ENCODE results near the gene SGMS1.

SGMS1 gene

DNA sequence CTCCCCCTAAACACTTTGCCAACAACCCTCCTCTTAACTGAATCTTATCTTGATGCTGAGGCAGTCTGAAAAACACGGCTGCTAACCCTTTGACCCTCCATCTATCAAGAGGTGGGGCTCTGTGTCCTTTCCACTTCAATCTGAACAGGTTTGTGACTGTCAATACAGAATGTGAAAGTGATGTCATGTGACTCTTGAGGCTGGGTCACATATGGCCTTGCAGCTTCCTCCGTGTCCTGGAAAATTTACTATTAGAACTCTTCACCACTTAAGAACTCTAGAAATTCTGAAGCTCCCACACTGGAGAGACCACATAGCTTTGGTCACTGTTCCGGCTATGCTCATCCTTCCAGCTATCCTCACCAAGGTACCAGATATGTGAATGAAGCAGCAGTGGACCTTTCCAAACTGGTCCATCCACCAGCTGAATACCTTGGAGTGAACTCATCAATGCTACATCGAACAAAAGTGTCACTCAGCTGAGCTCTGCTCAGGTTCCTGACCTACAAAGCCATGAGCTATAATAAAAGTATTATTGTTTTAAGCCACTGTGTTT, 341.7 kb downstream of the SGMS1 start:
- Histone ChIP-seq H2AFZ (ENCODE audit: low read depth, low read length) (no peak overlapping the region), H3K79me2 (ENCODE audit: low read length) (no peaks in the 10 kb centered on the region), H3K4me2 (ENCODE audit: low read length) (no peak overlapping the region), H3K27ac (ENCODE audit: low read length) (no peak overlapping the region), H3K27me3 (ENCODE audit: low read depth, low read length) (peaks cover 24% of the 10 kb centered on the region), H4K20me1 (ENCODE audit: insufficient read depth, low read length) (no peaks in the 10 kb centered on the region), H3K4me3 (ENCODE audit: low read length) (no peak overlapping the region), H3K9me3 (ENCODE audit: insufficient read depth, low read length) (no peaks in the 10 kb centered on the region), H3K9ac (ENCODE audit: low read length) (no peak overlapping the region), H3K4me1 (ENCODE audit: low read length) (peaks cover 4% of the 10 kb centered on the region; the same call in 1 of the 2 replicates), H3K36me3 (replicated peaks; ENCODE audit: low read depth, low read length) (no peaks in the 10 kb centered on the region)
- TF ChIP-seq, protein P1, sequence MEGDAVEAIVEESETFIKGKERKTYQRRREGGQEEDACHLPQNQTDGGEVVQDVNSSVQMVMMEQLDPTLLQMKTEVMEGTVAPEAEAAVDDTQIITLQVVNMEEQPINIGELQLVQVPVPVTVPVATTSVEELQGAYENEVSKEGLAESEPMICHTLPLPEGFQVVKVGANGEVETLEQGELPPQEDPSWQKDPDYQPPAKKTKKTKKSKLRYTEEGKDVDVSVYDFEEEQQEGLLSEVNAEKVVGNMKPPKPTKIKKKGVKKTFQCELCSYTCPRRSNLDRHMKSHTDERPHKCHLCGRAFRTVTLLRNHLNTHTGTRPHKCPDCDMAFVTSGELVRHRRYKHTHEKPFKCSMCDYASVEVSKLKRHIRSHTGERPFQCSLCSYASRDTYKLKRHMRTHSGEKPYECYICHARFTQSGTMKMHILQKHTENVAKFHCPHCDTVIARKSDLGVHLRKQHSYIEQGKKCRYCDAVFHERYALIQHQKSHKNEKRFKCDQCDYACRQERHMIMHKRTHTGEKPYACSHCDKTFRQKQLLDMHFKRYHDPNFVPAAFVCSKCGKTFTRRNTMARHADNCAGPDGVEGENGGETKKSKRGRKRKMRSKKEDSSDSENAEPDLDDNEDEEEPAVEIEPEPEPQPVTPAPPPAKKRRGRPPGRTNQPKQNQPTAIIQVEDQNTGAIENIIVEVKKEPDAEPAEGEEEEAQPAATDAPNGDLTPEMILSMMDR (IDR thresholded peaks at IDR 0.05; ENCODE audit: low read depth, low read length): no peak
- TF ChIP-seq EZH2phosphoT487 (IDR thresholded peaks at IDR 0.05; ENCODE audit: low read depth): no peak

- Histone ChIP-seq H2AFZ (ENCODE audit: low read depth, low read length) (no peak overlapping the region), H3K27me3 (ENCODE audit: low read depth, low read length) (peaks cover 31% of the 10 kb centered on the region), H3K4me3 (ENCODE audit: low read length) (no peak overlapping the region), H3K9ac (ENCODE audit: low read length) (no peak overlapping the region), H3K4me1 (ENCODE audit: low read length) (peaks cover 4% of the 10 kb centered on the region; the same call in 1 of the 2 replicates), H3K27ac (ENCODE audit: low read length) (no peak overlapping the region), H3K4me2 (ENCODE audit: low read length) (no peak overlapping the region), H4K20me1 (ENCODE audit: insufficient read depth, low read length) (no peaks in the 10 kb centered on the region), H3K9me3 (ENCODE audit: insufficient read depth, low read length) (no peaks in the 10 kb centered on the region), H3K79me2 (ENCODE audit: low read length) (no peaks in the 10 kb centered on the region), H3K36me3 (replicated peaks; ENCODE audit: low read depth, low read length) (no peaks in the 10 kb centered on the region)
- no peak for TF ChIP-seq EZH2phosphoT487 (IDR thresholded peaks at IDR 0.05; ENCODE audit: low read depth)
- TF ChIP-seq, protein P1 (IDR thresholded peaks at IDR 0.05; ENCODE audit: low read depth, low read length): no peak
Observed at GRCh38 chr10:50281210-50281966, 342.4 kb downstream of the SGMS1 start.

DNA sequence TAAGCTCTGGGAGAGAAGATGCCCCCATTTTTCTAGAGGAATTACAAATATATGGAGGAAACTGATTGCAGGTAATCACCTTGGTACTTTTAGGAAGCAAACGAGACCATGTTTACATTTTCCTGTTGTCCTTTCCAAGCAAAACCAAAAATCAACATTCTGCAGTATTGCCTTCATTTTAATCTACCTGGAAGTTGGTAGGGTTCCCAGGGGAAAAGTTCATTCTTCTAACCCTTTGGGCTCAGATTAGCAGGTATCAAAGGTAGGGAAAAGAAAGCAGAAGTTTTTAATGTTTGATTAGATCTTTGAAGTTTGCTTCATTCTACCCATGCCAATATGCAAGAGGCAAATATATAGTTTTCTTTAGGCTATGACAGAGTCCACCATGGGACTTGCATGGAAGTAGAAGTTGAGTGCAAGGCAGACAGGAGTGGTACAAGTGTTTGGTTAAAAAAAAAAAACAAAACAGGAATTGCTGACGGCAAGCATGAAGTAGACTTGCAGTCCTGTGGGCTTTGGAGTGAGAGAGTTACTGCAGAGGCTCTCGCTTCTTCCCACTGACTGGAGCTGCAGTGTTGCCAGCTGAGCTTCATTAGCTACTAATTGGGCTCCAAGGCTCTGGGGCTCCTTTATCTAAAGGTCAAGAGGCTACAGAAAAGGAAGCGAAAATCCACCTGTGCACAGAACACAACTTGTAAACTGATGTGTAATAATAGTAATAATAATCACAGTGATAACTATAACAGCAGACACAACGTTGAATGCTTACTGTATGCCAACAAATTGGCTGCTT, 343.5 kb downstream of the SGMS1 start:
- Histone ChIP-seq H3K79me2 (ENCODE audit: low read length) (no peaks in the 10 kb centered on the region), H2AFZ (ENCODE audit: low read depth, low read length) (no peak overlapping the region), H3K9ac (ENCODE audit: low read length) (no peak overlapping the region), H3K4me1 (ENCODE audit: low read length) (peaks cover 4% of the 10 kb centered on the region; the same call in 1 of the 2 replicates), H3K27me3 (ENCODE audit: low read depth, low read length) (peaks cover 35% of the 10 kb centered on the region), H3K9me3 (ENCODE audit: insufficient read depth, low read length) (no peaks in the 10 kb centered on the region), H3K4me3 (ENCODE audit: low read length) (no peak overlapping the region), H4K20me1 (ENCODE audit: insufficient read depth, low read length) (no peaks in the 10 kb centered on the region), H3K4me2 (ENCODE audit: low read length) (no peak overlapping the region), H3K36me3 (replicated peaks; ENCODE audit: low read depth, low read length) (no peaks in the 10 kb centered on the region), H3K27ac (ENCODE audit: low read length) (no peak overlapping the region)
- no peak for TF ChIP-seq EZH2phosphoT487 (IDR thresholded peaks at IDR 0.05; ENCODE audit: low read depth)
- TF ChIP-seq, protein P1 (IDR thresholded peaks at IDR 0.05; ENCODE audit: low read depth, low read length): no peak

- no peak overlapping the region for H2AFZ ChIP-seq (ENCODE audit: low read depth, low read length)
- TF ChIP-seq, protein P1 (IDR thresholded peaks at IDR 0.05; ENCODE audit: low read depth, low read length): no peak
- no peak for TF ChIP-seq EZH2phosphoT487 (IDR thresholded peaks at IDR 0.05; ENCODE audit: low read depth)
- no peak overlapping the region for H3K9ac ChIP-seq (ENCODE audit: low read length)
Observed at GRCh38 chr10:50279489-50279888, 344.3 kb downstream of the SGMS1 start.

More at GRCh38 chr10:50279489-50279888, 344.3 kb downstream of the SGMS1 start:
- H3K4me3 ChIP-seq (ENCODE audit: low read length): no peak overlapping the region
- no peaks in the 10 kb centered on the region for H3K9me3 ChIP-seq (ENCODE audit: insufficient read depth, low read length)
- H3K27ac ChIP-seq (ENCODE audit: low read length): no peak overlapping the region
- H3K4me1 ChIP-seq (ENCODE audit: low read length): no peaks in the 10 kb centered on the region
- H3K79me2 ChIP-seq (ENCODE audit: low read length): no peaks in the 10 kb centered on the region
- no peak overlapping the region for H3K4me2 ChIP-seq (ENCODE audit: low read length)
- no peaks in the 10 kb centered on the region for H3K36me3 ChIP-seq (replicated peaks; ENCODE audit: low read depth, low read length)
- peaks cover 35% of the 10 kb centered on the region for H3K27me3 ChIP-seq (ENCODE audit: low read depth, low read length)
- no peaks in the 10 kb centered on the region for H4K20me1 ChIP-seq (ENCODE audit: insufficient read depth, low read length)
